ENCODE measurements around the gene PLAAT1.

DNA sequence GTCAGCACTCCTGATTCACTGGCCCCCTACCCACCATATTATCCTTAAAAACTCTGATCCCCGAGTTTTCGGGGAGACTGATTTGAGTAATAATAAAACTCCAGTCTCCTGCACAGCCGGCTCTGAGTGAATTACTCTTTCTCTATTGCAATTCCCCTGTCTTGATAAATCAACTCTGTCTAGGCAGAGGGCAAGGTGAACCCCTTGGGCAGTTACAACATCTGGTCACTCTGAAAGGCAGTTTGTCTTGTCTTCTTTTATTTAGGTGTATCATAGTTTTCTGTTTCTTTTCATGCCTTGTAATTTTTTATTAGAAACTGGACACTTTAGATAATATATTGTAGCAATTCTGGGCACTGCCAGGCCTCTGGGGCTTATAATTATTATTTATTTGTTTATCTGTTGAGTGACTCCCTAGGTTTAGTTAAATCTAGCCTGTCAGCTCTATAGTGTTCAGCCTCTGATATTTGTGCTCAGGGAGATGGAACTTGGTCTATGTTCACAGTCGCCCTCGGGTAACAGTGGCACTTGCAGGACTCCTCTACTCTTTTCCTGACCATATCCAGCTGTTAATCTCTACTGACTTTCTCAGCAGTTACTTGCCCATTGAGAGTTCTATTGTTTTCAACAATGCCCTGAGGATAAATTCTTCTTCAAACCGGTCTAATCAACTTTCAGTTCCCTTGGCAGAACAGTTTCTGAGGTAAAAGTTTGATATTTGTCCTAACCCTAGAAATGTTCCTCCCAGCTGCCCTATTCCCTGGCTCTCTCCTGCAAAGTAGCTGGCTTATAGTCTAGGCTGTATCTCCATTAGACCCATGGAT lies 15.5 kb upstream of the PLAAT1 start:
- TF ChIP-seq EZH2 (IDR thresholded peaks at IDR 0.05) (no peak), FOXP2 (optimal IDR thresholded peaks at IDR 0.05; ENCODE audit: control extremely low read depth, extremely low read length, insufficient read depth) (no peak), POLR2AphosphoS5 (IDR thresholded peaks at IDR 0.05; ENCODE audit: borderline replicate concordance, low read depth, low read length) (no peak)
